ENCODE results near the gene NPM3. TPM values are rescaled to one million over a fixed set of nuclear protein-coding genes. Genes with fewer than 3 reads are reported as not detected.

The NPM3 gene
- total and polyA plus RNA-seq, 2 of the 8 experiments (the other 6 are each of a cell fraction or from before 2014, with no cell fraction given) = 127 to 175 TPM

GRCh38 chr10:101745074-101745696, 38.1 kb downstream of the NPM3 start (continued):
- no peak for TF ChIP-seq HDAC6 (IDR thresholded peaks at IDR 0.05; ENCODE audit: low read depth, low read length)

Data from H1 (cell line).